ENCODE data around the gene TFF2.

Gene TFF2

DNA sequence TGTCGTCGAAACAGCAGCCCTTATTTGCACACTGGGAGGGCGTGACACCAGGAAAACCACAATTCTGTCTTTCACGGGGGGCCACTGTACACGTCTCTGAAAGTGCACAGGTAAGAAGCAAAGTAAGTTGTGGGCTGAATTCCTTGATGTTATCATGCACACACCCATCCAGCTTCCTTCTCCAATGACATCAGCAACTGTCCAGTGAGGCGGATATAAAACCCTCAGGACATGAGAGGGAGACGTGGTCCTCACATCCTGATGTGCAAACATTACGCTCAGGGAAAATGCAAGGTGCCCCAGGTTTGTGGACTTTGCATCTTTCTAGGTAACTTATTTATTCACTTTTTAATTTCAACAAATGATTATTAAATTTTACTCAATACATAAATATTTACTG, 12.5 kb upstream of the TFF2 start:
- Mint-ChIP-seq H3K27me3 (peaks cover 1% of the 10 kb centered on the region), H3K4me1 (ENCODE audit: low read depth) (peaks cover 9% of the 10 kb centered on the region), H3K36me3 (no peaks in the 10 kb centered on the region)

GRCh38 chr21:42362700-42363099, 11.9 kb upstream of the TFF2 start:
- H3K4me3 Mint-ChIP-seq = no peak overlapping the region
- H3K4me1 Mint-ChIP-seq (ENCODE audit: low read depth) = peaks cover 9% of the 10 kb centered on the region
- H3K9me3 Mint-ChIP-seq (ENCODE audit: low read depth) = no peaks in the 10 kb centered on the region
- H3K27ac Mint-ChIP-seq = no peak overlapping the region
- peaks cover 1% of the 10 kb centered on the region for H3K27me3 Mint-ChIP-seq
- no peaks in the 10 kb centered on the region for H3K36me3 Mint-ChIP-seq

More for the DNA sequence above, 12.5 kb upstream of the TFF2 start:
- no peaks in the 10 kb centered on the region for H3K9me3 Mint-ChIP-seq (ENCODE audit: low read depth)
- no peak overlapping the region for H3K27ac Mint-ChIP-seq
- no peak overlapping the region for H3K4me3 Mint-ChIP-seq

GRCh38 chr21:42362198-42362597, 11.4 kb upstream of the TFF2 start:
- H3K4me1 Mint-ChIP-seq (ENCODE audit: low read depth) = peaks cover 9% of the 10 kb centered on the region
- peaks cover 1% of the 10 kb centered on the region for H3K27me3 Mint-ChIP-seq
- no peak overlapping the region for H3K27ac Mint-ChIP-seq
- no peak overlapping the region for H3K4me3 Mint-ChIP-seq
- no peaks in the 10 kb centered on the region for H3K9me3 Mint-ChIP-seq (ENCODE audit: low read depth)
- H3K36me3 Mint-ChIP-seq = no peaks in the 10 kb centered on the region

- Mint-ChIP-seq H3K36me3 (no peaks in the 10 kb centered on the region), H3K9me3 (ENCODE audit: low read depth) (no peaks in the 10 kb centered on the region), H3K27ac (no peak overlapping the region), H3K27me3 (peaks cover 1% of the 10 kb centered on the region), H3K4me1 (ENCODE audit: low read depth) (peaks cover 9% of the 10 kb centered on the region), H3K4me3 (no peak overlapping the region)
These were observed 10.5 kb upstream of the TFF2 start for GRCh38 chr21:42361286-42361685.

- no peaks in the 10 kb centered on the region for H3K36me3 Mint-ChIP-seq
- H3K4me1 Mint-ChIP-seq (ENCODE audit: low read depth) = peaks cover 9% of the 10 kb centered on the region
- H3K4me3 Mint-ChIP-seq = no peak overlapping the region
- no peak overlapping the region for H3K27ac Mint-ChIP-seq
- H3K9me3 Mint-ChIP-seq (ENCODE audit: low read depth) = no peaks in the 10 kb centered on the region
- peaks cover 1% of the 10 kb centered on the region for H3K27me3 Mint-ChIP-seq
These were observed 9.5 kb upstream of the TFF2 start for GRCh38 chr21:42360317-42360716.

GRCh38 chr21:42358937-42359336, 8.1 kb upstream of the TFF2 start:
- H3K4me1 Mint-ChIP-seq (ENCODE audit: low read depth) = peaks cover 8% of the 10 kb centered on the region
- H3K27ac Mint-ChIP-seq = no peak overlapping the region
- peaks cover 1% of the 10 kb centered on the region for H3K27me3 Mint-ChIP-seq
- H3K9me3 Mint-ChIP-seq (ENCODE audit: low read depth) = peaks cover 8% of the 10 kb centered on the region
- peaks cover 3% of the 10 kb centered on the region for H3K36me3 Mint-ChIP-seq
- no peak overlapping the region for H3K4me3 Mint-ChIP-seq

GRCh38 chr21:42358261-42358660, 7.5 kb upstream of the TFF2 start:
- Mint-ChIP-seq H3K36me3 (peaks cover 3% of the 10 kb centered on the region), H3K4me3 (no peak overlapping the region), H3K27me3 (peaks cover 1% of the 10 kb centered on the region)

GRCh38 chr21:42357307-42357706, 6.5 kb upstream of the TFF2 start:
- Mint-ChIP-seq H3K9me3 (ENCODE audit: low read depth) (peaks cover 8% of the 10 kb centered on the region), H3K27me3 (peaks cover 1% of the 10 kb centered on the region), H3K36me3 (peaks cover 3% of the 10 kb centered on the region), H3K4me3 (no peak overlapping the region), H3K4me1 (ENCODE audit: low read depth) (peaks cover 2% of the 10 kb centered on the region), H3K27ac (no peak overlapping the region)

More at GRCh38 chr21:42358261-42358660, 7.5 kb upstream of the TFF2 start:
- Mint-ChIP-seq H3K4me1 (ENCODE audit: low read depth) (peaks cover 6% of the 10 kb centered on the region), H3K27ac (no peak overlapping the region), H3K9me3 (ENCODE audit: low read depth) (peaks cover 8% of the 10 kb centered on the region)

DNA sequence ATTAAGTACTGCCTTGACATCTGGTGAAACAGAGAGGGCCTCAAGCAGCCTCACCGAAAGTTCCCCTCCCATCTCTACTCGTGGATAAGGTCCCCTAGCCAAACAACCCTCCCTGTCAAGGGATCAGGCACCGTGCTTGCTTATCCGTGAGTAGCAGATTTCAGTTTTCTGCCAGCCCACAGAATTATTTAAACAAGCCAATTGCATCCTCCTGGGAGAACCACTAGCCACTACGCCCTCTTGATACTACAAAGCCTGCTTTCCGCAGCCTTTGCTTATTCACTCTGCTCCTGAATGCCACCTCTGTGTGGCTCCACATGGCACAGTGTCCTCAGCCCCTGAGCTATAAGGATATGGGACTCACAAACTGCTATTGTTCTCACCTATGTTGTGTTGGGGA, 5.9 kb upstream of the TFF2 start:
- no peak overlapping the region for H3K27ac Mint-ChIP-seq
- H3K4me1 Mint-ChIP-seq (ENCODE audit: low read depth) = no peaks in the 10 kb centered on the region
- no peak overlapping the region for H3K4me3 Mint-ChIP-seq
- no peaks in the 10 kb centered on the region for H3K27me3 Mint-ChIP-seq
- H3K36me3 Mint-ChIP-seq = peaks cover 3% of the 10 kb centered on the region
- H3K9me3 Mint-ChIP-seq (ENCODE audit: low read depth) = peaks cover 8% of the 10 kb centered on the region

GRCh38 chr21:42356046-42356445, 5.3 kb upstream of the TFF2 start:
- H3K27me3 Mint-ChIP-seq = no peaks in the 10 kb centered on the region
- no peak overlapping the region for H3K4me3 Mint-ChIP-seq
- H3K4me1 Mint-ChIP-seq (ENCODE audit: low read depth) = no peaks in the 10 kb centered on the region
- no peak overlapping the region for H3K27ac Mint-ChIP-seq
- H3K9me3 Mint-ChIP-seq (ENCODE audit: low read depth) = peaks cover 8% of the 10 kb centered on the region
- peaks cover 3% of the 10 kb centered on the region for H3K36me3 Mint-ChIP-seq

GRCh38 chr21:42353623-42354022, 2.8 kb upstream of the TFF2 start:
- H3K27ac Mint-ChIP-seq = no peak overlapping the region
- no peak overlapping the region for H3K4me3 Mint-ChIP-seq
- H3K9me3 Mint-ChIP-seq (ENCODE audit: low read depth) = peaks cover 8% of the 10 kb centered on the region
- no peaks in the 10 kb centered on the region for H3K4me1 Mint-ChIP-seq (ENCODE audit: low read depth)
- no peaks in the 10 kb centered on the region for H3K27me3 Mint-ChIP-seq
- peaks cover 3% of the 10 kb centered on the region for H3K36me3 Mint-ChIP-seq

- no peaks in the 10 kb centered on the region for H3K27me3 Mint-ChIP-seq
- no peaks in the 10 kb centered on the region for H3K4me1 Mint-ChIP-seq (ENCODE audit: low read depth)
- peaks cover 3% of the 10 kb centered on the region for H3K36me3 Mint-ChIP-seq
- H3K4me3 Mint-ChIP-seq = no peak overlapping the region
- H3K9me3 Mint-ChIP-seq (ENCODE audit: low read depth) = peaks cover 8% of the 10 kb centered on the region
- H3K27ac Mint-ChIP-seq = no peak overlapping the region
These were observed 1.8 kb upstream of the TFF2 start for GRCh38 chr21:42352441-42353095.

DNA sequence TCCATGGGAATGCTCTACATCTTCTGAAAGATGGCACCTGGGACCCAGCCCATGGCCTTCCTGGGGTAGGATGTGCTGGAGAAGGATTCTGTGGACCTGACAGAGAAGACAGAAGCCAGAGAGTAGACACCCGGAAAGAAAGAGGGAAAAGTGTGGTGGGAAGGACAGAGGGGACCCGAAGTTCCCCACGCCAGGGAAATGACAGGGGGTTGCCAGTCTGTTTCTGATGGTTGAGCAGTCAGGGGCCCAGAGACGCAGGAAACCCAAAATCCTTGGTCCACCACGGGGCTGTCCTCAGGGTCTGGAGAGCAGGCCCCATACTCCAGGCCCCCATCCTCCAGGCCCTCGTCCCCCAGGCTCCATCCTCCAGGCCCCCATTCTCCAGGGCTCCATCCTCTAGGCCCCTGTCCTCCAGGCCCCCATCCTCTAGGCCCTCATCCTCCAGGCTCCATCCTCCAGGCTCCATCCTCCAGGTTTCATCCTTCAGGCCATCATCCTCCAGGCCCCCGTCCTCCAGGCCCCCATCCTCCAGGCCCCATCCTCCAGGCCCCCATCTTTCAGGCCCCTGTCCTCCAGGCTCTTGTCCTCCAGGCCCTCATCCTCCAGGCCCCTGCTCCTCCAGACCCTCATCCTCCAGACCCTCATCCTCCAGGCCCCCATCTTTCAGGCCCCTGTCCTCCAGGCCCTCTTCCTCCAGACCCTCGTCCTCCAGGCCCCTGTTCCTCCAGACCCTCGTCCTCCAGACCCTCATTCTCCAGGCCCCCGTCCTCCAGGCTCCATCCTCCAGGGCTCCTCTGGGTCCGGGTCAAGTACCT, 1.0 kb upstream of the TFF2 start:
- Mint-ChIP-seq H3K9me3 (ENCODE audit: low read depth) (peaks cover 8% of the 10 kb centered on the region), H3K4me1 (ENCODE audit: low read depth) (no peaks in the 10 kb centered on the region), H3K27me3 (no peaks in the 10 kb centered on the region), H3K4me3 (no peak overlapping the region), H3K36me3 (peaks cover 3% of the 10 kb centered on the region), H3K27ac (no peak overlapping the region)

DNA sequence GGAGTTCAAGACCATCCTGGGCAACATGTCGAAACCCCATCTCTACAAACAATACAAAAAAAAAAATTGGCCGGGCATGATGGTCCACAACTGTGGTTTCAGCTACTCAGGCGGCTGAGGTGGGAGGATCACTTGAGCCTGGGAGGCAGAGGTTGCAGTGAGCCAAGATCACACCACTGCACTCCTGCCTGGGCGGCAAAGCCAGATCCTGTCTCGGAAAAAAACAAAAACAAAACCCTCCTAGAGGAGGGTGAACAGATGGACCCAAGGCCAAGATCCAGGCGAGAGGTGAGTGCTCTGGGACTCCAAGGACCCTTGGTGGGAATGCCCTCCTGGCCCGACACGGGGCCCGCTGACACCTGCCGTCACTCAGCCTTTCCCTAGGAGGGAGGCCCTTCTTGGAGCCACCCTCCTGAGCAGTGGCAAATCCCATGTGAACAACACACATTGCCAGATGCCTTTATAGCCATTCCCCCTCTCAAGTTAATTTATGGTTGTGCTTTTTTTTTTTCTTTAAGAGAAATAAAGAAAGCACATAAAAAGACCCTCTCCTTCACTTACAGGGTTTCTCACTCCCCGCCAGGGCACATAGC, 380 bp downstream of the TFF2 start:
- H3K9me3 Mint-ChIP-seq (ENCODE audit: low read depth) = peaks cover 8% of the 10 kb centered on the region
- H3K4me3 Mint-ChIP-seq = no peak overlapping the region
- no peaks in the 10 kb centered on the region for H3K27me3 Mint-ChIP-seq
- no peak overlapping the region for H3K27ac Mint-ChIP-seq
- H3K36me3 Mint-ChIP-seq = peaks cover 3% of the 10 kb centered on the region
- H3K4me1 Mint-ChIP-seq (ENCODE audit: low read depth) = no peaks in the 10 kb centered on the region
